Activated CD8-positive, alpha-beta T cell treated with anti-CD3 and anti-CD28 coated beads for 36 hours (primary cell): Measurements from ENCODE around the gene HERC5. TPM values are rescaled to one million over a fixed set of nuclear protein-coding genes. Genes with fewer than 3 reads are reported as not detected.

Experiments
- ATAC-seq: fragments of 200-7000 bp; cut with Tn5 transposase; one replicate; pipeline ENCODE4 v1.10.0; 2021; ENCODE audit warnings: mild to moderate bottlenecking, moderate library complexity
- CTCF ChIA-PET: fragments of 350-600 bp; sonication (Branson Sonifier 250); formaldehyde crosslinking; loops from one replicate; lab custom pipeline; 2021; ENCODE audit warnings: antibody characterized with exemption; lab: Charles Lee
- POLR2A ChIA-PET: fragments of 350-600 bp; sonication (Branson Sonifier 250); formaldehyde crosslinking; loops from one replicate; lab custom pipeline; 2021; ENCODE audit warnings: antibody characterized with exemption; lab: Charles Lee
- DNase-seq: peaks from one replicate; pipeline ENCODE4 v3.0.0-alpha.2; 2020
- H3K27ac Mint-ChIP-seq: one replicate; pipeline ENCODE4 v1.8.0; 2021; ENCODE audit warnings: mild to moderate bottlenecking, mixed read lengths
- H3K27me3 Mint-ChIP-seq: one replicate; pipeline ENCODE4 v1.8.0; 2021; ENCODE audit warnings: mixed read lengths
- H3K36me3 Mint-ChIP-seq: one replicate; pipeline ENCODE4 v1.8.0; 2021; ENCODE audit warnings: low read depth, mixed read lengths
- H3K4me1 Mint-ChIP-seq: one replicate; pipeline ENCODE4 v1.8.0; 2021; ENCODE audit warnings: low read depth, mixed read lengths
- H3K4me3 Mint-ChIP-seq: one replicate; pipeline ENCODE4 v1.8.0; 2021; ENCODE audit warnings: mild to moderate bottlenecking, moderate library complexity, mixed read lengths
- H3K9me3 Mint-ChIP-seq: one replicate; pipeline ENCODE4 v1.8.0; 2021; ENCODE audit warnings: mixed read lengths
- CTCF ChIP-seq: fragments of 200-600 bp; IDR thresholded peaks from one replicate; pipeline ENCODE4 v1.8.0; 2022; ENCODE audit warnings: antibody characterized with exemption, mild to moderate bottlenecking
- intact Hi-C: fragments of 100-400 bp; cut with micrococcal nuclease; formaldehyde crosslinking; loops from one replicate; pipeline ENCODE4 v1.10.0; 2022
- total RNA-seq, 2 experiments: library from RNA; stranded (reverse); gene quantifications; one replicate each; pipeline ENCODE4 v1.2.3, GENCODE V29; 2021

HERC5 gene
- total RNA-seq, 2 experiments from 2014 or later: 10.2 to 10.5 TPM

- no peak overlapping the region for H3K27ac Mint-ChIP-seq
- CTCF ChIA-PET: no interaction called here
- no peak for TF ChIP-seq CTCF
These were observed 16.8 kb upstream of the HERC5 start for GRCh38 chr4:88440146-88440545.

GRCh38 chr4:88441696-88442095, 15.2 kb upstream of the HERC5 start:
- H3K27me3 Mint-ChIP-seq: no peaks in the 10 kb centered on the region
- ATAC-seq (no peak), DNase-seq (no peak)
- no peak overlapping the region for H3K4me3 Mint-ChIP-seq
- intact Hi-C loops: no loop called here
- TF ChIP-seq CTCF: no peak
- peaks cover 5% of the 10 kb centered on the region for H3K36me3 Mint-ChIP-seq
- ChIA-PET CTCF (no interaction called here), POLR2A (no interaction called here)
- H3K27ac Mint-ChIP-seq: no peak overlapping the region
- no peaks in the 10 kb centered on the region for H3K9me3 Mint-ChIP-seq
- H3K4me1 Mint-ChIP-seq: no peaks in the 10 kb centered on the region

More at GRCh38 chr4:88440146-88440545, 16.8 kb upstream of the HERC5 start:
- POLR2A ChIA-PET: interaction anchor here (0.6 kb wide), 1 partner anchor 156 kb away, joined by 3 read pairs; no protein-coding TSS in a partner anchor
- Mint-ChIP-seq H3K27me3 (no peaks in the 10 kb centered on the region), H3K9me3 (no peaks in the 10 kb centered on the region), H3K4me1 (no peaks in the 10 kb centered on the region), H3K36me3 (peaks cover 5% of the 10 kb centered on the region), H3K4me3 (no peak overlapping the region)
- intact Hi-C loops: no loop called here
- ATAC-seq (no peak), DNase-seq (no peak)

GRCh38 chr4:88442689-88443191, 14.2 kb upstream of the HERC5 start:
- intact Hi-C loops: no loop called here
- Mint-ChIP-seq H3K4me1 (no peaks in the 10 kb centered on the region), H3K36me3 (peaks cover 5% of the 10 kb centered on the region), H3K4me3 (no peak overlapping the region), H3K9me3 (no peaks in the 10 kb centered on the region), H3K27me3 (no peaks in the 10 kb centered on the region), H3K27ac (no peak overlapping the region)
- POLR2A ChIA-PET: no interaction called here
- DNase-seq: no peak
- CTCF ChIA-PET: no interaction called here
- ATAC-seq: no peak
- no peak for TF ChIP-seq CTCF

- no peaks in the 10 kb centered on the region for H3K9me3 Mint-ChIP-seq
- H3K4me3 Mint-ChIP-seq: no peak overlapping the region
- intact Hi-C loops: no loop called here
- no peaks in the 10 kb centered on the region for H3K4me1 Mint-ChIP-seq
- ATAC-seq (no peak), DNase-seq (no peak)
- H3K27ac Mint-ChIP-seq: no peak overlapping the region
- H3K27me3 Mint-ChIP-seq: no peaks in the 10 kb centered on the region
- TF ChIP-seq CTCF: no peak
- POLR2A ChIA-PET: no interaction called here
- H3K36me3 Mint-ChIP-seq: peaks cover 5% of the 10 kb centered on the region
- CTCF ChIA-PET: no interaction called here
These were observed 13.4 kb upstream of the HERC5 start for GRCh38 chr4:88443486-88443885.

- POLR2A ChIA-PET: no interaction called here
- no peaks in the 10 kb centered on the region for H3K27me3 Mint-ChIP-seq
- DNase-seq (no peak), ATAC-seq (no peak)
- H3K9me3 Mint-ChIP-seq: no peaks in the 10 kb centered on the region
- no peak for TF ChIP-seq CTCF
- no peak overlapping the region for H3K4me3 Mint-ChIP-seq
- H3K36me3 Mint-ChIP-seq: peaks cover 5% of the 10 kb centered on the region
- intact Hi-C loops: no loop called here
- CTCF ChIA-PET: interaction anchor here (2.1 kb wide), 1 partner anchor 10 kb away, joined by 8 read pairs; no protein-coding TSS in a partner anchor
- H3K4me1 Mint-ChIP-seq: no peaks in the 10 kb centered on the region
- H3K27ac Mint-ChIP-seq: no peak overlapping the region
These were observed 11.7 kb upstream of the HERC5 start for GRCh38 chr4:88445252-88445651.
